K562 (cell line): ENCODE results near the gene SLC6A13. TPM values are rescaled to one million over a fixed set of nuclear protein-coding genes. Genes with fewer than 3 reads are reported as not detected.

Source experiments
- EZH2 ChIP-seq: IDR thresholded peaks from 2 replicates; pipeline ENCODE4 v1.6.1; 2012; ENCODE audit warnings: low read depth, mild to moderate bottlenecking, inconsistent platforms, low read length, borderline replicate concordance
- TSC22D4 ChIP-seq: fragments of 450-650 bp; IDR thresholded peaks from 2 replicates; pipeline ENCODE4 v1.6.1; 2016; ENCODE audit warnings: missing genetic modification characterization, missing biosample characterization, control low read depth
- ZNF431 ChIP-seq: sonication (generic); formaldehyde crosslinking; IDR thresholded peaks from 2 replicates; pipeline ENCODE4 v1.8.0; 2022; ENCODE audit warnings: mild to moderate bottlenecking, missing genetic modification reagents
- polyA plus RNA-seq, 8 experiments: library from polyadenylated mRNA; depleted of rRNA in 4 of 8; stranded (reverse) in 5 of 8; unstranded in 3 of 8; fragments of >200 nt; fragmentation: Nextera tagmentation in 2 of 8; fragmentation: Illumina TruSeq in 1 of 8; extraction: Ambion mirVana in 2 of 8; extraction: Trizol in 1 of 8; gene quantifications; 2 replicates each; pipeline versions ENCODE4 v1.2.1 to v1.2.3, GENCODE V29; 2011 to 2014; ENCODE audit warnings: inconsistent platforms in 1 of 8, missing spikeins in 1 of 8
- total RNA-seq, 7 experiments: library from RNA; depleted of rRNA in 6 of 7; stranded (reverse); fragments of >200 nt in 6 of 7; fragmentation: Illumina TruSeq in 2 of 7; extraction: Trizol in 2 of 7; gene quantifications; 2 replicates each; pipeline versions ENCODE4 v1.2.1 to v1.2.3, GENCODE V29; 2011 to 2021; ENCODE audit warnings: low replicate concordance in 1 of 7
- TF ChIP-seq, protein P1 (sequence below): fragments of 250-450 bp; sonication (Bioruptor Pico); IDR thresholded peaks from 2 replicates; pipeline ENCODE4 v1.4.0; 2020; ENCODE audit warnings: mild to moderate bottlenecking, moderate library complexity
- TF ChIP-seq, protein P2 (sequence below): sonication (generic); formaldehyde crosslinking; IDR thresholded peaks from 2 replicates; pipeline ENCODE4 v1.9.0; 2022; ENCODE audit warnings: mild to moderate bottlenecking, missing genetic modification reagents
- TF ChIP-seq, protein P3 (sequence below), 2 experiments: IDR thresholded peaks; 2 replicates each; pipeline ENCODE4 v1.6.1; 2012; ENCODE audit warnings: improper control_type of control experiment in 2 of 2, low read depth in 2 of 2, low read length in 2 of 2, borderline replicate concordance in 1 of 2
- TF ChIP-seq, protein P4 (sequence below): IDR thresholded peaks from 2 replicates; pipeline ENCODE4 v1.6.1; 2014; ENCODE audit warnings: antibody characterized with exemption

SLC6A13 gene
- total and polyA plus RNA-seq, 9 of the 15 experiments (the other 6 are each of a cell fraction or from before 2014, with no cell fraction given), result 0.06 to 0.33 (median 0.22) TPM; not detected in 4

DNA sequence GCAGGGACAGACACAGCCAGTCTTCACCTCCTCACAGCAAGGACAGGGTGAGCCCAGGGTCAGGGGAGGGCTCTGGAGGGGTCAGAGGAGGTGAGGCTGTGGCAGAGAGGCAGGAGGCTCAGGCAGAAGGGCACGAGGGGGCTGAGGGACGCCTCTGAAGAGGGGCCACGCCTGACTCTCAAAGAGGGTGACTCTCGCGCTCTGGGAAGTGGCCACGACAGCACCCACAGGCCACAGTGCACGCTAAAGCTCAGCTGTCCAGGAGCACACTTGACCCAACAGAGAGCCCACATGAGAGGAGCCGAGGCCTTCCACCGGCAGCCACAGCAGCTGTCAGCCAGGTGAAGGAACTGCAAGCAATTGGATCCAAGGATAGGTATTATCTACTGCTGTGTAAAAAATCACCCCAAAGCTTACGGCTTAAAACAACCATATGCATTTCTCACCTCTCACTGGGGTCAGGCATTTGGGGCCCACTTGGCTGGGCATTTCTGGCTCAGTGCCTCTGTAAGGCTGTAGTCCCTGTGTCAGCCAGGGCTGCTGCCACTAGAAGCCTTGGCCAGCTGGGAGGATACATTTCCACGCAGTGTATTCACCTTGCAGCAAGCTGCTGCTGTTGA lies 76.5 kb downstream of the SLC6A13 start (continued):
- TF ChIP-seq, protein P1, sequence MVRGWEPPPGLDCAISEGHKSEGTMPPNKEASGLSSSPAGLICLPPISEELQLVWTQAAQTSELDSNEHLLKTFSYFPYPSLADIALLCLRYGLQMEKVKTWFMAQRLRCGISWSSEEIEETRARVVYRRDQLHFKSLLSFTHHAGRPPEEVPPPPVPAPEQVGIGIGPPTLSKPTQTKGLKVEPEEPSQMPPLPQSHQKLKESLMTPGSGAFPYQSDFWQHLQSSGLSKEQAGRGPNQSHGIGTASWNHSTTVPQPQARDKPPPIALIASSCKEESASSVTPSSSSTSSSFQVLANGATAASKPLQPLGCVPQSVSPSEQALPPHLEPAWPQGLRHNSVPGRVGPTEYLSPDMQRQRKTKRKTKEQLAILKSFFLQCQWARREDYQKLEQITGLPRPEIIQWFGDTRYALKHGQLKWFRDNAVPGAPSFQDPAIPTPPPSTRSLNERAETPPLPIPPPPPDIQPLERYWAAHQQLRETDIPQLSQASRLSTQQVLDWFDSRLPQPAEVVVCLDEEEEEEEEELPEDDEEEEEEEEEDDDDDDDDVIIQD (CRISPR knock-in tag), result no peak
- TF ChIP-seq ZNF431 (CRISPR knock-in tag) (no peak), EZH2 (no peak), TSC22D4 (no peak)
- TF ChIP-seq, protein P2, sequence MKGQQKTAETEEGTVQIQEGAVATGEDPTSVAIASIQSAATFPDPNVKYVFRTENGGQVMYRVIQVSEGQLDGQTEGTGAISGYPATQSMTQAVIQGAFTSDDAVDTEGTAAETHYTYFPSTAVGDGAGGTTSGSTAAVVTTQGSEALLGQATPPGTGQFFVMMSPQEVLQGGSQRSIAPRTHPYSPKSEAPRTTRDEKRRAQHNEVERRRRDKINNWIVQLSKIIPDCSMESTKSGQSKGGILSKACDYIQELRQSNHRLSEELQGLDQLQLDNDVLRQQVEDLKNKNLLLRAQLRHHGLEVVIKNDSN (CRISPR knock-in tag), result no peak
- TF ChIP-seq, protein P3, sequence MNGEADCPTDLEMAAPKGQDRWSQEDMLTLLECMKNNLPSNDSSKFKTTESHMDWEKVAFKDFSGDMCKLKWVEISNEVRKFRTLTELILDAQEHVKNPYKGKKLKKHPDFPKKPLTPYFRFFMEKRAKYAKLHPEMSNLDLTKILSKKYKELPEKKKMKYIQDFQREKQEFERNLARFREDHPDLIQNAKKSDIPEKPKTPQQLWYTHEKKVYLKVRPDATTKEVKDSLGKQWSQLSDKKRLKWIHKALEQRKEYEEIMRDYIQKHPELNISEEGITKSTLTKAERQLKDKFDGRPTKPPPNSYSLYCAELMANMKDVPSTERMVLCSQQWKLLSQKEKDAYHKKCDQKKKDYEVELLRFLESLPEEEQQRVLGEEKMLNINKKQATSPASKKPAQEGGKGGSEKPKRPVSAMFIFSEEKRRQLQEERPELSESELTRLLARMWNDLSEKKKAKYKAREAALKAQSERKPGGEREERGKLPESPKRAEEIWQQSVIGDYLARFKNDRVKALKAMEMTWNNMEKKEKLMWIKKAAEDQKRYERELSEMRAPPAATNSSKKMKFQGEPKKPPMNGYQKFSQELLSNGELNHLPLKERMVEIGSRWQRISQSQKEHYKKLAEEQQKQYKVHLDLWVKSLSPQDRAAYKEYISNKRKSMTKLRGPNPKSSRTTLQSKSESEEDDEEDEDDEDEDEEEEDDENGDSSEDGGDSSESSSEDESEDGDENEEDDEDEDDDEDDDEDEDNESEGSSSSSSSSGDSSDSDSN (IDR thresholded peaks at IDR 0.05; ENCODE audit: borderline replicate concordance in 1 of 2, low read depth in 2 of 2, low read length in 2 of 2), result no peak
- TF ChIP-seq, protein P4, sequence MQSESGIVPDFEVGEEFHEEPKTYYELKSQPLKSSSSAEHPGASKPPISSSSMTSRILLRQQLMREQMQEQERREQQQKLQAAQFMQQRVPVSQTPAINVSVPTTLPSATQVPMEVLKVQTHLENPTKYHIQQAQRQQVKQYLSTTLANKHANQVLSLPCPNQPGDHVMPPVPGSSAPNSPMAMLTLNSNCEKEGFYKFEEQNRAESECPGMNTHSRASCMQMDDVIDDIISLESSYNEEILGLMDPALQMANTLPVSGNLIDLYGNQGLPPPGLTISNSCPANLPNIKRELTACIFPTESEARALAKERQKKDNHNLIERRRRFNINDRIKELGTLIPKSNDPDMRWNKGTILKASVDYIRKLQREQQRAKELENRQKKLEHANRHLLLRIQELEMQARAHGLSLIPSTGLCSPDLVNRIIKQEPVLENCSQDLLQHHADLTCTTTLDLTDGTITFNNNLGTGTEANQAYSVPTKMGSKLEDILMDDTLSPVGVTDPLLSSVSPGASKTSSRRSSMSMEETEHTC, result no peak
